Neutrophil (primary cell): ENCODE measurements around the gene DRG1.
"Not testable (repeated sequence)": the region's sequence is repeated elsewhere in the genome, so short reads cannot be mapped to it uniquely, and the experiment has no call there.

Source experiments
- H3K27ac ChIP-seq: fragments of 200-600 bp; sonication (generic); 2 replicates; pipeline ENCODE4 v1.5.1; 2016; ENCODE audit warnings: mild to moderate bottlenecking, moderate library complexity
- H3K27me3 ChIP-seq: fragments of 200-600 bp; sonication (generic); 2 replicates; pipeline ENCODE4 v1.6.0; 2016; ENCODE audit warnings: mild to moderate bottlenecking
- H3K36me3 ChIP-seq: fragments of 200-600 bp; sonication (generic); 2 replicates; pipeline ENCODE4 v1.5.1; 2017
- H3K4me1 ChIP-seq, 2 experiments: fragments of 200-600 bp in 1 of 2; sonication (generic) in 1 of 2; 1 replicate in 1 of 2; 2 replicates in 1 of 2; pipeline versions ENCODE4 v1.5.1 to v1.6.1; 2013 to 2016; ENCODE audit warnings: low read depth in 1 of 2, low read length in 1 of 2, mild to moderate bottlenecking in 1 of 2, moderate library complexity in 1 of 2; ENCODE audit not compliant: control insufficient read depth in 1 of 2, insufficient read depth in 1 of 2
- H3K4me3 ChIP-seq, 2 experiments: fragments of 200-600 bp in 1 of 2; sonication (generic) in 1 of 2; 1 replicate in 1 of 2; 2 replicates in 1 of 2; pipeline ENCODE4 v1.5.1; 2013 to 2016; ENCODE audit warnings: low read depth in 1 of 2, low read length in 1 of 2, mild to moderate bottlenecking in 1 of 2, moderate library complexity in 1 of 2
- H3K9me3 ChIP-seq: fragments of 200-600 bp; sonication (generic); 2 replicates; pipeline ENCODE4 v1.5.1; 2016
- TF ChIP-seq, protein P1 (sequence below): fragments of 200-600 bp; sonication (generic); IDR thresholded peaks from 2 replicates; pipeline ENCODE4 v1.5.1; 2016; ENCODE audit warnings: antibody characterized with exemption

DRG1 gene

DNA sequence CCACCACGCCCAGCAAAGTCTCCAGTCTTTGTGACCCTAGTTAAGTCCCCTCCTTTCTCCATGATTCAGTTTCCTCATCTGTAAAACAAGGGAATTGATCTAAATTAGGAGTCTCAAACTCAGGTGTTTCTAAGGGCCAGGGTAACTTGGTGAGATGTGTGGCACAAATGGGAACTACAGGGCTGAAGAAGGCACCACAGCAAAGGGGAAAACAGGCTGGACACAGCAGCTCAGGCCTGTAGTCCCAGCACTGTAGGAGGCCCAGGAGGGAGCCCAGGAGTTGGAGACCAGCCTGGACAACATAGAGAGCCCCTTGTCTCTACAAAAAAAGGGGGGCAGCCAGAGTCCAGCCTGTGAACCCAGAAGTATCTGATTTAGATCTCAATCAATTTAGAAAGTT lies 37.7 kb upstream of the DRG1 start:
- no peak overlapping the region for H3K27ac ChIP-seq
- H3K27me3 ChIP-seq = no peaks in the 10 kb centered on the region
- H3K4me1 ChIP-seq = no peaks in the 10 kb centered on the region
- TF ChIP-seq, protein P1, sequence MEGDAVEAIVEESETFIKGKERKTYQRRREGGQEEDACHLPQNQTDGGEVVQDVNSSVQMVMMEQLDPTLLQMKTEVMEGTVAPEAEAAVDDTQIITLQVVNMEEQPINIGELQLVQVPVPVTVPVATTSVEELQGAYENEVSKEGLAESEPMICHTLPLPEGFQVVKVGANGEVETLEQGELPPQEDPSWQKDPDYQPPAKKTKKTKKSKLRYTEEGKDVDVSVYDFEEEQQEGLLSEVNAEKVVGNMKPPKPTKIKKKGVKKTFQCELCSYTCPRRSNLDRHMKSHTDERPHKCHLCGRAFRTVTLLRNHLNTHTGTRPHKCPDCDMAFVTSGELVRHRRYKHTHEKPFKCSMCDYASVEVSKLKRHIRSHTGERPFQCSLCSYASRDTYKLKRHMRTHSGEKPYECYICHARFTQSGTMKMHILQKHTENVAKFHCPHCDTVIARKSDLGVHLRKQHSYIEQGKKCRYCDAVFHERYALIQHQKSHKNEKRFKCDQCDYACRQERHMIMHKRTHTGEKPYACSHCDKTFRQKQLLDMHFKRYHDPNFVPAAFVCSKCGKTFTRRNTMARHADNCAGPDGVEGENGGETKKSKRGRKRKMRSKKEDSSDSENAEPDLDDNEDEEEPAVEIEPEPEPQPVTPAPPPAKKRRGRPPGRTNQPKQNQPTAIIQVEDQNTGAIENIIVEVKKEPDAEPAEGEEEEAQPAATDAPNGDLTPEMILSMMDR = no peak
- no peak overlapping the region for H3K4me3 ChIP-seq
- H3K9me3 ChIP-seq = no peaks in the 10 kb centered on the region
- no peaks in the 10 kb centered on the region for H3K36me3 ChIP-seq

DNA sequence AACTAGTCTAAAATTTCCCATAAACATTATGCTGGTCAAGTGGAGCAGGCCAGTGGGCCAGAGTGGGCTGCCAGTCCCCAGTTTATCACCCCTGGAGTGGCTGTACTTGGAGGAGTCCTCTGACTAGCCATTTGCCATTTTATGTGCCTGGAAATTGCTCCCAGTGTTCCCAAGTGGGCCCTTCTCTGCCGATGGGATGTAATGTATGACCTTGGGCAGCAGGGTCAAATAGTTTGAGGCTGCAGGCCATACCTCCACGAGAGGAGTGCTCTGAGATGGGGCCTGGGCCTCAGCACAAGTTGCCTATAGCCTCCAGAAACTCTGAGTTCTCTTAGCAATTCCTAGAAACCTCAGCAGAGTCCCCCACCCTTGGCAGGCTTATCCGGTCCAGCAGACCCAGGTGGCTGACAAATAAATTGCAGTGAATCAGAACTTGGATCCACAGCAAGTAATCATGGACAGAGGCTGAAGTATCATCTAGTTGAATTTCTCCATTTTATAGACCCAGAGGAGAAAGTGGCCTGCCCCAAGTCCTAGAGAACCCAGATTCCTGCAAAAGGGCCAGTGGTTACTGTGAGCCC lies 35.4 kb upstream of the DRG1 start:
- H3K9me3 ChIP-seq = no peaks in the 10 kb centered on the region
- no peak overlapping the region for H3K4me3 ChIP-seq
- no peaks in the 10 kb centered on the region for H3K27me3 ChIP-seq
- no peaks in the 10 kb centered on the region for H3K4me1 ChIP-seq
- TF ChIP-seq, protein P1 = no peak
- H3K36me3 ChIP-seq = no peaks in the 10 kb centered on the region
- no peak overlapping the region for H3K27ac ChIP-seq

DNA sequence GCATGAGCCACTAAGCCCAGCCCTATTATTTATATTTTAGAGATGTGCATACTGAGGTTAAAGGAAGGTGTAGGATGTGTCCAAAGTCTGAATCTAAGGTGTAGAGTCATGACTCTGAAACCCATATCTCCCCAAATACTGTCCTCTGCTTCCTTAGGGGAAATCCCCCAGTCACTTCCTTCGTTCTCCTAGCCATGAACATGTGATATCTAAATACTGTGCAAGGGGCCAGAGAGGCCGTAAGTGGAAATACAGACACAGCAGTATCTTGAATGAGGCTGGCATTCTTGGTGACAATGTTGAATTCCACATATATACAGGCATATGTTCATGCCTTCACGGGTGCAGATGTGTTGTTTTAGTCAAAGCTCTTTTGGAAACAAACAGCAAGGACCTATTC lies 32.0 kb upstream of the DRG1 start:
- Histone ChIP-seq H3K4me1 (no peaks in the 10 kb centered on the region), H3K4me3 (no peak overlapping the region), H3K27ac (no peak overlapping the region), H3K36me3 (no peaks in the 10 kb centered on the region), H3K27me3 (no peaks in the 10 kb centered on the region), H3K9me3 (no peaks in the 10 kb centered on the region)
- TF ChIP-seq, protein P1 = no peak

DNA sequence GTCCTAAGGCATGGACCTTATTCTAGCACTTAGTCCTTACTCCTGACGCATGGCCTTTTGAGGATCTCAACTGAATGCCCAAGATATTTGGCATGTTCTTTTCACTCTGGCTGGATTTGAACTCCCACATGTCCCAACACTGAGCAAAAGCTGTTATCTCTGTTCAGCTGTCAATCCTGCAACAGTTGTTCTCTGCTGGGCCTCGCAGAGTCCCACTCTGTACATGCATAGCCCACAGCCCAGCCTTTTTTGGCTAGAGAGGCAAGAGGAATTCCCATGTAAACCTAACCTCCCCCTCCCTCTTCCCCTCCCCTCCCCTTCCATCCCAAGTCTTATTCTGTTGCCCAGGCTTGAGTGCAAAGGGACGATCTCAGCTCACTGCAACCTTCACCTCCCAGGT lies 21.8 kb upstream of the DRG1 start:
- Histone ChIP-seq H3K36me3 (no peaks in the 10 kb centered on the region), H3K4me1 (no peaks in the 10 kb centered on the region), H3K4me3 (no peak overlapping the region), H3K27ac (no peak overlapping the region), H3K27me3 (no peaks in the 10 kb centered on the region), H3K9me3 (no peaks in the 10 kb centered on the region)
- TF ChIP-seq, protein P1 = no peak

DNA sequence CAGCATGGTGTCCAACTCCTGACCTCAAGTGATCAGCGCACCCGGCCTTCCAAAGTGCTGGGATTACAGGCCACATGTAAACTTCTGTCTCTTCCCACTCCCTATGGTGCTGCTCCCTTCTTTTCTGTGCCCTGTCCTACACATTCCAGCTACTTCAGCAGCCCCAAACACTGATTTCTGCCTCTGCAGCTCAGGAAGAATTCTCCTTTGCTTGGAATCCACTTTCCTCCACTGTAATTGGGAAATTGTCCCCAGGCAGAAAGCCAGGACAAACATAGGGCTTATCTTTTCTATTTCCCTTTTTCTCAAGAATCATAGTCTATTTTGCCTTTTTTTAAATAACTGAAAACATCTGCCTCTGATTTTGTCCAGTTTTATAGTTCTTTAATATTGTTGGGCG lies 21.3 kb upstream of the DRG1 start:
- Histone ChIP-seq H3K36me3 (no peaks in the 10 kb centered on the region), H3K27ac (no peak overlapping the region), H3K4me1 (no peaks in the 10 kb centered on the region), H3K27me3 (no peaks in the 10 kb centered on the region), H3K4me3 (no peak overlapping the region), H3K9me3 (no peaks in the 10 kb centered on the region)
- TF ChIP-seq, protein P1 = no peak

DNA sequence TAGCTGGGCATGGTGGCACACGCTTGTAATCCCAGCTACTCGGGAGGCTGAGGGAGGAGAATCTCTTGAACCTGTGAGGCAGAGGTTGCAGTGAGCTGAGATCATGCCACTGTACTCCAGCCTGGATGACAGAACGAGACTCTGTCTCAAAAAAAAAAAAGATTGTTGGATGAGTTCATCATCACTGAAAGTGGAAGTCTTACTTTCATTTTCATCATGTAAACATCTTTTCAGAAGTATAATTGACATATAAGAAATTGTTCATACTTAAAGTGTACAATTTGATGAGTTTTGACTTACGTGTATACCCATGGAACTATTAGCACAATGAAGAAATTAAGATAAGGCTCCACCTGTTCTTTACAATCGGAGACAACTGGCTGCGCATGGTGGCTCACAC lies 20.8 kb upstream of the DRG1 start:
- not testable (repeated sequence) for H3K27ac ChIP-seq, H3K4me1 ChIP-seq, H3K27me3 ChIP-seq, H3K9me3 ChIP-seq, H3K4me3 ChIP-seq, H3K36me3 ChIP-seq
